Measurements from ENCODE around the gene CES1. TPM values are rescaled to one million over a fixed set of nuclear protein-coding genes. Genes with fewer than 3 reads are reported as not detected.

Gene CES1
- total RNA-seq, 1 experiment from 2014 or later, result 1.5 TPM

- TF ChIP-seq ZNF219 (CRISPR knock-in tag; IDR thresholded peaks at IDR 0.05; ENCODE audit: borderline replicate concordance) (no peak), TEAD4 (CRISPR knock-in tag; IDR thresholded peaks at IDR 0.05) (no peak), HMGA2 (CRISPR knock-in tag; IDR thresholded peaks at IDR 0.05) (no peak), CBFB (CRISPR knock-in tag; IDR thresholded peaks at IDR 0.05; ENCODE audit: low read depth) (no peak), ZNF317 (CRISPR knock-in tag; IDR thresholded peaks at IDR 0.05; ENCODE audit: borderline replicate concordance, low read depth) (no peak)
Measured at GRCh38 chr16:55812951-55813350, 19.9 kb downstream of the CES1 start (continued).

- ATAC-seq (no peak), DNase-seq (ENCODE audit: low spot score) (no peak)
- H3K4me3 Mint-ChIP-seq, result no peak overlapping the region
- TF ChIP-seq ZNF416 (CRISPR knock-in tag; IDR thresholded peaks at IDR 0.05), result no peak
- TF ChIP-seq, protein P1, sequence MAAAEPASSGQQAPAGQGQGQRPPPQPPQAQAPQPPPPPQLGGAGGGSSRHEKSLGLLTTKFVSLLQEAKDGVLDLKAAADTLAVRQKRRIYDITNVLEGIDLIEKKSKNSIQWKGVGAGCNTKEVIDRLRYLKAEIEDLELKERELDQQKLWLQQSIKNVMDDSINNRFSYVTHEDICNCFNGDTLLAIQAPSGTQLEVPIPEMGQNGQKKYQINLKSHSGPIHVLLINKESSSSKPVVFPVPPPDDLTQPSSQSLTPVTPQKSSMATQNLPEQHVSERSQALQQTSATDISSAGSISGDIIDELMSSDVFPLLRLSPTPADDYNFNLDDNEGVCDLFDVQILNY (CRISPR knock-in tag; IDR thresholded peaks at IDR 0.05), result no peak
- TF ChIP-seq TCF7 (CRISPR knock-in tag; IDR thresholded peaks at IDR 0.05; ENCODE audit: low read depth), result no peak
- no peak for TF ChIP-seq RORB (CRISPR knock-in tag; IDR thresholded peaks at IDR 0.05)
- TF ChIP-seq, protein P2, sequence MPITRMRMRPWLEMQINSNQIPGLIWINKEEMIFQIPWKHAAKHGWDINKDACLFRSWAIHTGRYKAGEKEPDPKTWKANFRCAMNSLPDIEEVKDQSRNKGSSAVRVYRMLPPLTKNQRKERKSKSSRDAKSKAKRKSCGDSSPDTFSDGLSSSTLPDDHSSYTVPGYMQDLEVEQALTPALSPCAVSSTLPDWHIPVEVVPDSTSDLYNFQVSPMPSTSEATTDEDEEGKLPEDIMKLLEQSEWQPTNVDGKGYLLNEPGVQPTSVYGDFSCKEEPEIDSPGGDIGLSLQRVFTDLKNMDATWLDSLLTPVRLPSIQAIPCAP (CRISPR knock-in tag; IDR thresholded peaks at IDR 0.05), result no peak
- TF ChIP-seq ZNF671 (CRISPR knock-in tag; IDR thresholded peaks at IDR 0.05), result no peak
- no peak for TF ChIP-seq ELF4 (CRISPR knock-in tag; IDR thresholded peaks at IDR 0.05; ENCODE audit: low read depth)
- TF ChIP-seq, protein P3, sequence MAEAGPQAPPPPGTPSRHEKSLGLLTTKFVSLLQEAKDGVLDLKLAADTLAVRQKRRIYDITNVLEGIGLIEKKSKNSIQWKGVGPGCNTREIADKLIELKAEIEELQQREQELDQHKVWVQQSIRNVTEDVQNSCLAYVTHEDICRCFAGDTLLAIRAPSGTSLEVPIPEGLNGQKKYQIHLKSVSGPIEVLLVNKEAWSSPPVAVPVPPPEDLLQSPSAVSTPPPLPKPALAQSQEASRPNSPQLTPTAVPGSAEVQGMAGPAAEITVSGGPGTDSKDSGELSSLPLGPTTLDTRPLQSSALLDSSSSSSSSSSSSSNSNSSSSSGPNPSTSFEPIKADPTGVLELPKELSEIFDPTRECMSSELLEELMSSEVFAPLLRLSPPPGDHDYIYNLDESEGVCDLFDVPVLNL (CRISPR knock-in tag; IDR thresholded peaks at IDR 0.05; ENCODE audit: borderline replicate concordance, low read depth), result no peak
- no peak for TF ChIP-seq NFE2L1 (CRISPR knock-in tag; IDR thresholded peaks at IDR 0.05)
- no peak for TF ChIP-seq ZNF423 (CRISPR knock-in tag; IDR thresholded peaks at IDR 0.05)
- peaks cover 29% of the 10 kb centered on the region for H3K27me3 Mint-ChIP-seq (ENCODE audit: low read depth)
- H3K27ac Mint-ChIP-seq, result no peak overlapping the region
- H3K36me3 Mint-ChIP-seq, result no peaks in the 10 kb centered on the region
- POLR2A ChIA-PET, result no interaction called here
- peaks cover 23% of the 10 kb centered on the region for H3K4me1 Mint-ChIP-seq
- CTCF ChIA-PET, result interaction anchor here (0.9 kb wide), 1 partner anchor 347 kb away, joined by 3 read pairs; no protein-coding TSS in a partner anchor
- H3K9me3 Mint-ChIP-seq, result no peaks in the 10 kb centered on the region
Measured at GRCh38 chr16:55811811-55812210, 21.1 kb downstream of the CES1 start.

GRCh38 chr16:55810451-55810961, 22.4 kb downstream of the CES1 start:
- Mint-ChIP-seq H3K4me3 (no peak overlapping the region), H3K36me3 (no peaks in the 10 kb centered on the region)
- TF ChIP-seq, protein P4, sequence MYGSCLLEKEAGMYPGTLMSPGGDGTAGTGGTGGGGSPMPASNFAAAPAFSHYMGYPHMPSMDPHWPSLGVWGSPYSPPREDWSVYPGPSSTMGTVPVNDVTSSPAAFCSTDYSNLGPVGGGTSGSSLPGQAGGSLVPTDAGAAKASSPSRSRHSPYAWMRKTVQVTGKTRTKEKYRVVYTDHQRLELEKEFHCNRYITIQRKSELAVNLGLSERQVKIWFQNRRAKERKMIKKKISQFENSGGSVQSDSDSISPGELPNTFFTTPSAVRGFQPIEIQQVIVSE (CRISPR knock-in tag; IDR thresholded peaks at IDR 0.05; ENCODE audit: borderline replicate concordance), result no peak
- no peak for TF ChIP-seq ZNF425 (CRISPR knock-in tag; conservative IDR thresholded peaks at IDR 0.05)
- no peak for TF ChIP-seq ZNF671 (CRISPR knock-in tag; IDR thresholded peaks at IDR 0.05)
- TF ChIP-seq ZMAT4 (CRISPR knock-in tag; IDR thresholded peaks at IDR 0.05), result no peak
- no peak for TF ChIP-seq NR2C2 (CRISPR knock-in tag; IDR thresholded peaks at IDR 0.05)
- TF ChIP-seq, protein P5, sequence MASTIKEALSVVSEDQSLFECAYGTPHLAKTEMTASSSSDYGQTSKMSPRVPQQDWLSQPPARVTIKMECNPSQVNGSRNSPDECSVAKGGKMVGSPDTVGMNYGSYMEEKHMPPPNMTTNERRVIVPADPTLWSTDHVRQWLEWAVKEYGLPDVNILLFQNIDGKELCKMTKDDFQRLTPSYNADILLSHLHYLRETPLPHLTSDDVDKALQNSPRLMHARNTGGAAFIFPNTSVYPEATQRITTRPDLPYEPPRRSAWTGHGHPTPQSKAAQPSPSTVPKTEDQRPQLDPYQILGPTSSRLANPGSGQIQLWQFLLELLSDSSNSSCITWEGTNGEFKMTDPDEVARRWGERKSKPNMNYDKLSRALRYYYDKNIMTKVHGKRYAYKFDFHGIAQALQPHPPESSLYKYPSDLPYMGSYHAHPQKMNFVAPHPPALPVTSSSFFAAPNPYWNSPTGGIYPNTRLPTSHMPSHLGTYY (CRISPR knock-in tag; IDR thresholded peaks at IDR 0.05), result no peak
- TF ChIP-seq, protein P6, sequence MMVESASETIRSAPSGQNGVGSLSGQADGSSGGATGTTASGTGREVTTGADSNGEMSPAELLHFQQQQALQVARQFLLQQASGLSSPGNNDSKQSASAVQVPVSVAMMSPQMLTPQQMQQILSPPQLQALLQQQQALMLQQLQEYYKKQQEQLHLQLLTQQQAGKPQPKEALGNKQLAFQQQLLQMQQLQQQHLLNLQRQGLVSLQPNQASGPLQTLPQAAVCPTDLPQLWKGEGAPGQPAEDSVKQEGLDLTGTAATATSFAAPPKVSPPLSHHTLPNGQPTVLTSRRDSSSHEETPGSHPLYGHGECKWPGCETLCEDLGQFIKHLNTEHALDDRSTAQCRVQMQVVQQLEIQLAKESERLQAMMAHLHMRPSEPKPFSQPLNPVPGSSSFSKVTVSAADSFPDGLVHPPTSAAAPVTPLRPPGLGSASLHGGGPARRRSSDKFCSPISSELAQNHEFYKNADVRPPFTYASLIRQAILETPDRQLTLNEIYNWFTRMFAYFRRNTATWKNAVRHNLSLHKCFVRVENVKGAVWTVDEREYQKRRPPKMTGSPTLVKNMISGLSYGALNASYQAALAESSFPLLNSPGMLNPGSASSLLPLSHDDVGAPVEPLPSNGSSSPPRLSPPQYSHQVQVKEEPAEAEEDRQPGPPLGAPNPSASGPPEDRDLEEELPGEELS (CRISPR knock-in tag; IDR thresholded peaks at IDR 0.05), result no peak
- TF ChIP-seq SP1 (CRISPR knock-in tag; conservative IDR thresholded peaks at IDR 0.05), result no peak
- TF ChIP-seq ATF3 (CRISPR knock-in tag; conservative IDR thresholded peaks at IDR 0.05), result no peak

More at GRCh38 chr16:55810451-55810961, 22.4 kb downstream of the CES1 start:
- Mint-ChIP-seq H3K27me3 (ENCODE audit: low read depth) (peaks cover 21% of the 10 kb centered on the region), H3K9me3 (no peaks in the 10 kb centered on the region), H3K4me1 (peaks cover 23% of the 10 kb centered on the region), H3K27ac (no peak overlapping the region)
- ChIA-PET POLR2A (no interaction called here), CTCF (no interaction called here)
- DNase-seq (ENCODE audit: low spot score), result no peak
- no peak for ATAC-seq
